ENCODE results near the gene TSHZ2.
A peak's percentile ranks its signal among the peaks of the same experiment; 100 is the strongest.

TSHZ2 gene

GRCh38 chr20:53370345-53370961 lies 398.3 kb downstream of the TSHZ2 start:
- DNase-seq (ENCODE audit: low read depth in 2 of 3, low spot score in 1 of 3): no peak

GRCh38 chr20:53371216-53371615 lies 399.1 kb downstream of the TSHZ2 start:
- no peak for DNase-seq (ENCODE audit: low read depth in 2 of 3, low spot score in 1 of 3)

GRCh38 chr20:53376021-53376420 lies 403.9 kb downstream of the TSHZ2 start:
- no peak for DNase-seq (ENCODE audit: low read depth in 2 of 3, low spot score in 1 of 3)

GRCh38 chr20:53379014-53379832 lies 407.1 kb downstream of the TSHZ2 start:
- no peak for DNase-seq (ENCODE audit: low read depth in 2 of 3, low spot score in 1 of 3)

GRCh38 chr20:53379833-53380120 lies 407.6 kb downstream of the TSHZ2 start:
- DNase-seq (ENCODE audit: low read depth in 2 of 3, low spot score in 1 of 3): no peak

GRCh38 chr20:53381568-53382262 lies 409.6 kb downstream of the TSHZ2 start:
- DNase-seq (ENCODE audit: low read depth in 2 of 3, low spot score in 1 of 3): no peak

GRCh38 chr20:53382263-53382844 lies 410.2 kb downstream of the TSHZ2 start:
- DNase-seq (ENCODE audit: low read depth in 2 of 3, low spot score in 1 of 3): no peak

- no peak for DNase-seq (ENCODE audit: low read depth in 2 of 3, low spot score in 1 of 3)
Measured at GRCh38 chr20:53383916-53384315, 411.8 kb downstream of the TSHZ2 start.

- DNase-seq (ENCODE audit: low read depth in 2 of 3, low spot score in 1 of 3): no peak
Measured at GRCh38 chr20:53384392-53384791, 412.2 kb downstream of the TSHZ2 start.

- no peak for DNase-seq (ENCODE audit: low read depth in 2 of 3, low spot score in 1 of 3)
Measured at GRCh38 chr20:53385941-53386767, 414.0 kb downstream of the TSHZ2 start.

GRCh38 chr20:53387983-53388675 lies 416.0 kb downstream of the TSHZ2 start:
- peak in 2 of 3 donors; percentile 5 to 8 for DNase-seq (ENCODE audit: low read depth in 2 of 3, low spot score in 1 of 3)

GRCh38 chr20:53389516-53390300 lies 417.6 kb downstream of the TSHZ2 start:
- DNase-seq (ENCODE audit: low read depth in 2 of 3, low spot score in 1 of 3): no peak

- no peak for DNase-seq (ENCODE audit: low read depth in 2 of 3, low spot score in 1 of 3)
Measured at GRCh38 chr20:53390770-53391169, 418.6 kb downstream of the TSHZ2 start.

- DNase-seq (ENCODE audit: low read depth in 2 of 3, low spot score in 1 of 3): no peak
Measured at GRCh38 chr20:53394433-53394832, 422.3 kb downstream of the TSHZ2 start.

- DNase-seq (ENCODE audit: low read depth in 2 of 3, low spot score in 1 of 3): no peak
Measured at GRCh38 chr20:53395188-53395923, 423.2 kb downstream of the TSHZ2 start.

- DNase-seq (ENCODE audit: low read depth in 2 of 3, low spot score in 1 of 3): no peak
Measured at GRCh38 chr20:53399083-53399482, 426.9 kb downstream of the TSHZ2 start.

GRCh38 chr20:53399592-53400335 lies 427.6 kb downstream of the TSHZ2 start:
- DNase-seq (ENCODE audit: low read depth in 2 of 3, low spot score in 1 of 3): no peak
